NCI-H2227 treated with DMSO at 0.1 percent for 48 hours (cell line): ENCODE measurements around the gene NSMF.
"Not testable (repeated sequence)": the region's sequence is repeated elsewhere in the genome, so short reads cannot be mapped to it uniquely, and the experiment has no call there.

Experiments
- DNase-seq: peaks from one replicate; lab custom pipeline; 2025; lab: John Stamatoyannopoulos, UW

NSMF gene

DNA sequence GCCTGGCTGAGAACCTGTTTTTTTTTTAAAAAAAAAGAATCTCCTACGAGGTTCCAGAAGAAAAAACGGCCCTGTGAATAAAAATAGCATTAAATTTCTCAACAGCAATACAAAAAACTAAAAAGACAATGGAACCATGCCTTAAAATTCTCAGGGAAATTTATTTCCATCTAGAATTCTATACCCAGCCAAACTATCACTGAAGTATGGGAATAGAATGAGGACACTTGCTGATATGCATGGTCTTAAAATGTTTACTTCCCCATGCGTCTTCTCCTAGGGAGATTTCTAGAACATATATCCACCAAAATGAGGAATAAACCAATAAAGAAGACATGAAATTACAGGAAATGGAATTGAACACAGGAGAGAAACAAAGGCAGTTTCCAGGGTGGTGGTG is 16.5 kb upstream of the NSMF start:
- DNase-seq = no peak

- no peak for DNase-seq
Measured at GRCh38 chr9:137474271-137474670, 15.1 kb upstream of the NSMF start.

DNA sequence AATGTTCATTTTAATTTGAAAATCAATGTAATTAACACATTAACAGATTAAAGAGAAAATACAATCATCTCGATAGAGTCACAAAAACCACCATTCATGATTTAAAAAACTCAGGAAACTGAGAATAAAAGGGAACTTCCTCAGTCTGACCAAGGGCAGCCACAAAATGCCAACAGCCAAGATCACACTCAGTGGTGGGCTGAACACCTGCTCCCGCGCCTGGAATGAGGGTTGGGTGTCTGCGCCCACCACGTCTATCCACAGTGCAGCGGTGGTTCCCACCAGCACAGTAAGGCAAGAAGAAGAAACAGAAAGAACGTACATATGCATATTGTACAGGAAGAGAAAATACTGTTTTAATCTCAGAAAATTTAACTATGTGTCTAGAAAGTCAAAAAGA is 11.7 kb upstream of the NSMF start:
- DNase-seq = no peak

- no peak for DNase-seq
Measured at GRCh38 chr9:137467896-137468295, 8.8 kb upstream of the NSMF start.

- no peak for DNase-seq
Measured at GRCh38 chr9:137467161-137467581, 8.0 kb upstream of the NSMF start.

DNA sequence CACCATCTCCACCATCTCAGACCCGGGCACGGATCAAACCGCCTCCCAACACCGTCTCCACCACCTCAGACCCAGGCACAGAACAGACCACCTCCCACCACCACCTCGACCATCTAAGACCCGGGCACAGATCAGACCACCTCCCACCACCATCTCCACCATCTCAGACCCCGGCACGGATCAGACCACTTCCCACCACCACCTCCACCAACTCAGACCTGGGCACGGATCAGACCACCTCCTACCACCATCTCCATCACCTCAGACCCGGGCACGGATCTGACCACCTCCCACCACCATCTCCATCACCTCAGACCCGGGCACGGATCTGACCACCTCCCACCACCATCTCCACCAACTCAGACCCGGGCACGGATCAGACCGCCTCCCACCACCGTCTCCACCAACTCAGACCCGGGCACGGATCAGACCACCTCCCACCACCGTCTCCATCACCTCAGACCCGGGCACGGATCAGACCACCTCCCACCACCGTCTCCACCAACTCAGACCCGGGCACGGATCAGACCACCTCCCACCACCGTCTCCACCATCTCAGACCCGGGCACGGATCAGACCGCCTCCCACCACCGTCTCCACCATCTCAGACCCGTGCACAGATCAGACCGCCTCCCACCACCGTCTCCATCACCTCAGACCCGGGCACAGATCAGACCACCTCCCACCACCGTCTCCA is 7.4 kb upstream of the NSMF start:
- DNase-seq = not testable (repeated sequence)

DNA sequence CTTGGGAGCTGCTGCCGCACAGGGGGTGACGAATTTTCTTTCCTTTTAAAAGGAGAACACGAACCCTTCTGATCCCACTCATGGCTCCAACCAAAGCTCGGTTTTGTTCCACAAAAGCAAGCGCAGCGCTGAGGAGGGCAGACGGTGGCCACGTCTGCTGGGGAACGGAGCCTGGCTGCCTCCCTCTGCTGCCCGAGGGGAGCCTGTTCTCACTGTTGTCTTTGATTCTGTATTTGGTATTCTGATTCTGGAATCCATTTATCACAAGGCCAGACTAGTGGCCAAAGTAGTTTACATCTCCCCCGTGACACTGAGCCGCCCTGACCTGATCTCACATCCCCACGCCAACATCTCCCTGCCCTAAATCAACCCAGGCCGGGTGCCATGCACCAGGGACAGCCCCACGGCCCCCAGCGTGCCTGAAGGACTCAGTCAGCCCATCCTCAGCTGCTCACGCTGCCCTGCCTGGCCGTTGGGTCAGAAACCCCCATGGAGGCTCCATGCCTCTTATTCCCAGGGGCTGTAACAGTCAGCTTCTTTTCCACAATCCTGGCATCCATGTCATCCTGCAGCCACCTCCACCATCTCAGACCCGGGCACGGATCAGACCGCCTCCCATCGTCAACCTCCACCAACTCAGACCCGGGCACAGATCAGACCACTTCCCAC is 6.7 kb upstream of the NSMF start:
- DNase-seq = no peak

DNA sequence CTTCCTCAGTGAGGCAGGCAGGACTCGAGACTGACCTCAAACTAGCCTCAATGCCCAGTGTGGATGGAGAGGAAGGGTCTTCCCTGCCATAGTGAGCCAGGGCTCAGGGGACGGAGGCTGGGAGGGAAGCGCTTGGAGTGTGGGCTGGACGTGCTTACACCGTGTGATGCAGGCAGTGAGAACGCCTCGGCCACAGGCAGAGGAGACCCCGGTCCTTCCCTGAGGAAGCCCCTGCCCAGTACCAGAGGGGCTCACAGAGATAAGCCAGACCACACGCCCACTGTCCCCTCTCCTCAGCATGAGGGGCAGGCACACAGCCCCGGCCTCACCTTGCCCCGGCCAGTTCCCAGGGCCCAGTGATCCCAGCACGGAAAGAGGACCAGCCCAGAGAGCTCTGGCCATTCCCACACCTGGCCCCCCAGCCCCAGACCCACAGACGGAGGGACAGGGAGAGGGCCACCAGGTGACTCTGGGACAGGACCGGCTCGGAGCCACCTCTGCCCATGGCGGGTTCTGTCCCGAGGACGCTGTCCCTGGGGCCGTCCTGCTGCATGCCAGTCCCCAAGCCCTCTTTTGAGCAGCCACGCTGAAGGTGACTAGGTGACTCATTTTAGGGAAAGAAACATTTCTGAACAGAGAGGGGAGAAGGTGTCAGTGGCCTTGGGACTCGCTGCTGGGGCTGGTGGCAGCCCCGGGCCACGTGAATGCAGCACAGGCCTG is 6.0 kb upstream of the NSMF start:
- no peak for DNase-seq

- no peak for DNase-seq
Measured at GRCh38 chr9:137464291-137464999, 5.3 kb upstream of the NSMF start.

DNA sequence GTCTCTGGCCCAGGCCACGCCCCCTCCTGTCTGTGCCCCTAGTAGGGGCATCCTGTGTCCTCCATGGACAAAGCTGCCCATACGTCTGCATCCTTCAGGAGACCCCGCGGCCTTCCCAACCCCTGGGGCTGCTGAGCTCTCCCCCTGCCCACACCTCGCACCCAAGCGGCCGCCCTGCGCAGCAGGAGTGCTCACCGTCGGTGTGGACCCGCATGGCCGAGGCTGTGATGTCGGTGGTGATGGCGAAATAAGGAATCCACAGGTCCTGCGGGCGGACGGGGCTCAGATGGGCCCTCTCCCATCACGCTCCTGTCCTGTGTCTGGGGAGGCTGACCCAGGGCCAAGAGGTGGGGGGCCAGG is 4.8 kb upstream of the NSMF start:
- DNase-seq = no peak

DNA sequence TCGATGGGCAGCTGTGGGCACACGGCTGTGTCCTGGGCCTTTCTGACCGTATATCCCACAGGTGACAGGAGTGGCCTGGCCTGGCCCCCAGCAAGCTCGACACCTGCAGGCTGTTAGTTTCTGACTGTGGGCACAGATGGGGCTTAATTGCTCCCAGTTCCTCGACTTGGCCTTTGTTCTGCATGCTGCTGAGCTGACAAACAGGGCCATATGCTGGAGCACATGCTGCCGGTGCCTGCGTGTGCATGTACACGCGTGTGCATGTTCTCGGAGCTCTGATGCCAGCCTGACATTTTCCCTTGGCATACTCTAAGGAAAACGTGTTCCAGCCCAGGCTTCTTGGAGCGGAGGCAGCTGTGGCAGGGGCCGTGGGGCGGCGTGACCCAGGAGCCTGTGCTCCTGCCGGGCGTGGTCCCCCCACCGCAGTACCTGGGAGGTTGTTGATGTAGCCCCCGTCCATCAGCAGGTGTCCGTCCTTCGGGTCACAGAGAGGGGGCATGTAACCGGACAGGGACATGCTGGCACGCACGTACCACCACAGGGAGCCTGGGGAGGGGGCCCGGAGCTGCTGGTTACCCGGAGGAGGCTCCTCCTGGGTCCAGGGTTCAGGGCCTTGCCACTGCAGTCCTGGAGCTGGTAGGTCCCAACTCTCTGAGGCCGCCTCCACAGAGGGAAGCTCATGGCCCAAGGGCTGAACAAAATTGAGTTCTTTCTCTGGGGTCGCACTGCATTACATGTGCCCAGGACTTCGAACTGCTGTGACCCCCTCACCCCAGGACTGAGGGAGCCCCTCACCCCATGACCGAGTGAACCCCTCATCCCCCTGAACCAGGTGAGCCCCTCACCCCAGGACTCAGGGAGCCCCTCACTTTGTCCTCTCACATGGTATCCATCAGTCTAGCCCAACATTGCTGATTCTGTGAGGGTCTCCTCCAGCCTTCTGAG is 4.1 kb upstream of the NSMF start:
- DNase-seq = no peak

DNA sequence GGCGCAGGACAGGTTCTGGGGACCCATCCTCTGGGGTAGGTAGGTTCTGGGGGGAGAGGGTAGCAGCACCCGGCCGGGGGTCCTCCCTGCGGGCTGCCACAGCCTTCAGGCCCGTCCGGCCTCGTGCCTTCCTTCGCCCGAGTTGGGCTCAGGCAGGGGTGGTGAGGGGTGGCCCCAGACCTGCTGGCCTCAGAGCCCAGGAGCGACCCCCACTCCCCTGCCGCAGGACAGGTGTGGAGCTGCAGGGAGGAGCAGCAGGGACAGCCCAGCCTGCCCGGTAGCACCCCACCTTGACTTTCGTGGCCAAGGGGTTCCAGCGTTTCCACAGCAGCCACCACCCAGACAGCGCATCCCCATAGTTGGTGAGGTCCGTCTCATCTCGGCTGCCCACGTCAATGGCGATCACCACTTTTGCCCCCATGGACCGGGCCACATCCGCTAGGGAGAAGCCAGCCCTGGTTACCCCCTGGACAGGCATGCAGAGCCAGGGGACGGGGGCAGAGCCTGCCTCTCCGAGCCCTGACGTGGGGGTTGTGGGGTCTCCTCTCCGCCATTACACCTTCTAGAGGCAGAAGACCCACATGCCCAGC is 3.4 kb upstream of the NSMF start:
- no peak for DNase-seq

GRCh38 chr9:137461663-137462395 is 2.7 kb upstream of the NSMF start:
- no peak for DNase-seq

DNA sequence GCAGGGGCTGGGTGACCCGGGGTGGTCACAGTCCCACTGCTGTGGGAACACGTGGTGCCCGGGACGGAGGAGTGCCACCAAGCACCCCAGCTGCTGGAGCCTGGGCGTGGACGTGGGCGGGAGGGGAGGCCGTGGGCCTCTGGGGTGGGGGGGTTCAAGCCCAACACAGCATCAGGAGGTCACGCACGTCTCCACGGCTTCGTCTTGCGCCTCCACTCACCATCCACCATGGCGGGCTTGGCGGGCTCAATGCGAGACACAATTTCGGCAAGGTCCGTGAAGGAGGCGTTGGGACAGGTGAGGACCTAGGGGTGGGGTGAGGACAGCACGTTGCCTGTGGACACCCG is 2.2 kb upstream of the NSMF start:
- no peak for DNase-seq

- no peak for DNase-seq
Measured at GRCh38 chr9:137460363-137461315, 1.5 kb upstream of the NSMF start.

GRCh38 chr9:137459601-137460362 is 648 bp upstream of the NSMF start:
- DNase-seq = no peak

- no peak for DNase-seq
Measured at GRCh38 chr9:137458194-137459151, 661 bp downstream of the NSMF start.
